ENCODE results near the gene RPLP1. TPM values are rescaled to one million over a fixed set of nuclear protein-coding genes. Genes with fewer than 3 reads are reported as not detected.

The RPLP1 gene
- total and polyA plus RNA-seq, 9 of the 15 experiments (the other 6 are each of a cell fraction or from before 2014, with no cell fraction given): 76.3 to 3,053 (median 847) TPM

- TF ChIP-seq ETS1 (conservative IDR thresholded peaks at IDR 0.05; ENCODE audit: control insufficient read depth, low read depth, low read length): peak; percentile 88; the same call in 1 of the 2 replicates
- TF ChIP-seq ZNF518B (CRISPR knock-in tag; IDR thresholded peaks at IDR 0.05): no peak
- peak; percentile 98 for TF ChIP-seq MXI1 (IDR thresholded peaks at IDR 0.05; ENCODE audit: low read depth, low read length)
- TF ChIP-seq ZBTB7A (IDR thresholded peaks at IDR 0.05; ENCODE audit: borderline replicate concordance, control insufficient read depth, low read depth, low read length): peak; percentile 84; the same call in 1 of the 2 replicates
- TF ChIP-seq NFYB (IDR thresholded peaks at IDR 0.05; ENCODE audit: extremely low read depth, insufficient read length): peak; percentile 87
- TF ChIP-seq FOS (IDR thresholded peaks at IDR 0.05; ENCODE audit: extremely low read depth, insufficient read length): peak; percentile 58
- TF ChIP-seq ELF1 (tag; IDR thresholded peaks at IDR 0.05): peak; percentile 92
- peak; percentile 60 for TF ChIP-seq PCBP1 (IDR thresholded peaks at IDR 0.05; ENCODE audit: low read depth, low read length, poor library complexity, severe bottlenecking)
- peak; percentile 73 for TF ChIP-seq BMI1 (IDR thresholded peaks at IDR 0.05; ENCODE audit: low read length)
- TF ChIP-seq EP400 (IDR thresholded peaks at IDR 0.05): peak; percentile 97
- TF ChIP-seq ZNF408 (CRISPR knock-in tag; IDR thresholded peaks at IDR 0.05; ENCODE audit: low read depth): no peak
- TF ChIP-seq HDAC1 (IDR thresholded peaks at IDR 0.05): peak in 1 of 2 experiments; percentile 98; a peak in 2 of 4 replicates
- TF ChIP-seq NR2C1 (IDR thresholded peaks at IDR 0.05): no peak
- TF ChIP-seq NR2C1 (tag; IDR thresholded peaks at IDR 0.05): no peak
- no peak for TF ChIP-seq ZBTB26 (CRISPR knock-in tag; IDR thresholded peaks at IDR 0.05)
- 0 out of 2 replicates have a peak, but pooled peaks have one; percentile 51 for TF ChIP-seq FOXP1 (CRISPR knock-in tag; IDR thresholded peaks at IDR 0.05)
- no peak for TF ChIP-seq ZNF696 (CRISPR knock-in tag; conservative IDR thresholded peaks at IDR 0.05)
- peak; percentile 56 for TF ChIP-seq PKNOX1 (IDR thresholded peaks at IDR 0.05)
- TF ChIP-seq NR4A1 (CRISPR knock-in tag; IDR thresholded peaks at IDR 0.05): no peak
- no peak for TF ChIP-seq NR4A1 (tag; IDR thresholded peaks at IDR 0.05)
- TF ChIP-seq GTF2F1 (IDR thresholded peaks at IDR 0.05; ENCODE audit: low read depth, low read length): 0 out of 2 replicates have a peak, but pooled peaks have one; percentile 52
These were observed 38.6 kb upstream of the RPLP1 start, which contains the start of gene KIF23 (continued) for GRCh38 chr15:69413822-69414700.

All from K562 (cell line).